SU-DHL-6 (cell line): Measurements from ENCODE around the gene PLEKHA8.

Experiments
- EZH2phosphoT487 ChIP-seq: fragments of 200-600 bp; sonication (generic), shearing (Covaris generic); conservative IDR thresholded peaks from 2 replicates; pipeline ENCODE4 v1.6.1; 2018; ENCODE audit warnings: mild to moderate bottlenecking, antibody characterized with exemption, low read length, moderate library complexity, mixed read lengths
- TF ChIP-seq, protein P1 (sequence below): fragments of 200-600 bp; sonication (generic); IDR thresholded peaks from one replicate; pipeline ENCODE4 v1.5.1; 2017; ENCODE audit warnings: antibody characterized with exemption, mild to moderate bottlenecking, low read length, moderate library complexity; ENCODE audit not compliant: insufficient read depth, poor library complexity, severe bottlenecking

DNA sequence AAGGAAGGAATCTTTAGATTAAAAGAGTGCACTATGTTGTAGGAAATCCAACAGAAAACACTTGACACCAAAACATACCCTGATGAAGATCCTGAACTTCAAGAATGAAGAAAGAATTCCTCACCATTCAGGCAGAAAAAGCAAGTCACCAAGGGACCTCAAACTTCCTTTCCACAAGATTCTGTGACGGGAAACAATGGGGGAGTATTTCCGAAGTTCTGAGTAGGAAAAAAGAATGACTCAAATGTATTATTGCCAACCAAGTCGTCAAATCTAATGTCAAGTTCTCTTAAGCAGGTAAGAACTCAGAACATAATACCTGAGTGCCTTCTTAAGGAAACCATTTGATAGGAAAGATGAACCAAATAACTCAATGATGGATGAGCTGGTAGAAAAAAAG lies 61.9 kb downstream of the PLEKHA8 start:
- TF ChIP-seq, protein P1, sequence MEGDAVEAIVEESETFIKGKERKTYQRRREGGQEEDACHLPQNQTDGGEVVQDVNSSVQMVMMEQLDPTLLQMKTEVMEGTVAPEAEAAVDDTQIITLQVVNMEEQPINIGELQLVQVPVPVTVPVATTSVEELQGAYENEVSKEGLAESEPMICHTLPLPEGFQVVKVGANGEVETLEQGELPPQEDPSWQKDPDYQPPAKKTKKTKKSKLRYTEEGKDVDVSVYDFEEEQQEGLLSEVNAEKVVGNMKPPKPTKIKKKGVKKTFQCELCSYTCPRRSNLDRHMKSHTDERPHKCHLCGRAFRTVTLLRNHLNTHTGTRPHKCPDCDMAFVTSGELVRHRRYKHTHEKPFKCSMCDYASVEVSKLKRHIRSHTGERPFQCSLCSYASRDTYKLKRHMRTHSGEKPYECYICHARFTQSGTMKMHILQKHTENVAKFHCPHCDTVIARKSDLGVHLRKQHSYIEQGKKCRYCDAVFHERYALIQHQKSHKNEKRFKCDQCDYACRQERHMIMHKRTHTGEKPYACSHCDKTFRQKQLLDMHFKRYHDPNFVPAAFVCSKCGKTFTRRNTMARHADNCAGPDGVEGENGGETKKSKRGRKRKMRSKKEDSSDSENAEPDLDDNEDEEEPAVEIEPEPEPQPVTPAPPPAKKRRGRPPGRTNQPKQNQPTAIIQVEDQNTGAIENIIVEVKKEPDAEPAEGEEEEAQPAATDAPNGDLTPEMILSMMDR: no peak
- no peak for TF ChIP-seq EZH2phosphoT487
